B cell (primary cell): Measurements from ENCODE around the gene NTN3. TPM values are rescaled to one million over a fixed set of nuclear protein-coding genes. Genes with fewer than 3 reads are reported as not detected.

Experiments used
- ATAC-seq: fragments of 200-7000 bp; cut with Tn5 transposase; one replicate; pipeline ENCODE4 v1.10.0; 2021; ENCODE audit warnings: low read depth, mild to moderate bottlenecking, moderate number of reproducible peaks, moderate library complexity
- CTCF ChIA-PET: fragments of 350-600 bp; sonication (Branson Sonifier 250); formaldehyde crosslinking; loops from one replicate; lab custom pipeline; 2021; ENCODE audit warnings: antibody characterized with exemption, inconsistent platforms; lab: Charles Lee
- POLR2A ChIA-PET: fragments of 350-600 bp; sonication (Branson Sonifier 250); formaldehyde crosslinking; loops from one replicate; lab custom pipeline; 2021; ENCODE audit warnings: antibody characterized with exemption; lab: Charles Lee
- DNase-seq: peaks from one replicate; pipeline ENCODE4 v3.0.0; 2013
- H2AFZ ChIP-seq: 2 replicates; pipeline ENCODE4 v1.6.1; 2012; ENCODE audit warnings: mild to moderate bottlenecking, low read depth, low read length; ENCODE audit not compliant: insufficient read depth, poor library complexity, severe bottlenecking
- H3K27ac ChIP-seq, 2 donors: 1 replicate in 1 of 2; 2 replicates in 1 of 2; pipeline ENCODE4 v1.5.1; 2012 to 2013; ENCODE audit warnings: low read length in 2 of 2, mild to moderate bottlenecking in 2 of 2, moderate library complexity in 1 of 2
- H3K27me3 ChIP-seq, 4 experiments: fragments of 200-600 bp in 1 of 4; sonication (generic) in 1 of 4; replicated peaks in 1 of 4; 1 replicate in 2 of 4; 2 replicates in 2 of 4; pipeline versions ENCODE4 v1.6.1 to v1.7.0; 2013 to 2016; ENCODE audit warnings: low read length in 3 of 4, mild to moderate bottlenecking in 2 of 4, mixed read lengths in 1 of 4, moderate library complexity in 1 of 4; ENCODE audit not compliant: insufficient read depth in 4 of 4, control insufficient read depth in 3 of 4; ENCODE audit errors: control extremely low read depth in 1 of 4
- H3K36me3 ChIP-seq, 2 experiments: replicated peaks in 1 of 2; 1 replicate in 1 of 2; 2 replicates in 1 of 2; pipeline versions ENCODE4 v1.6.1 to v1.7.1; 2013; ENCODE audit warnings: low read length in 1 of 2; ENCODE audit not compliant: insufficient read depth in 2 of 2, control insufficient read depth in 1 of 2; ENCODE audit errors: control extremely low read depth in 1 of 2, extremely low read depth in 1 of 2
- H3K4me1 ChIP-seq, 2 donors: fragments of 200-600 bp in 1 of 2; sonication (generic) in 1 of 2; 1 replicate in 1 of 2; 2 replicates in 1 of 2; pipeline versions ENCODE4 v1.5.1 to v1.6.1; 2013 to 2017; ENCODE audit warnings: low read length in 2 of 2; ENCODE audit not compliant: control insufficient read depth in 2 of 2, insufficient read depth in 2 of 2
- H3K4me2 ChIP-seq: replicated peaks from 2 replicates; pipeline ENCODE3; 2012; ENCODE audit warnings: mild to moderate bottlenecking, low read depth, low read length; ENCODE audit not compliant: poor library complexity, severe bottlenecking
- H3K4me3 ChIP-seq, 5 experiments: fragments of 200-600 bp in 1 of 5; sonication (generic) in 1 of 5; 1 replicate in 3 of 5; 2 replicates in 2 of 5; pipeline versions ENCODE4 v1.5.1 to v1.7.0; 2011 to 2016; ENCODE audit warnings: low read length in 4 of 5, mild to moderate bottlenecking in 4 of 5, low read depth in 2 of 5, control low read depth in 1 of 5, moderate library complexity in 1 of 5; ENCODE audit not compliant: insufficient read depth in 1 of 5; ENCODE audit errors: control extremely low read depth in 1 of 5, extremely low read depth in 1 of 5
- H3K79me2 ChIP-seq: fragments of 200-600 bp; sonication (generic); one replicate; pipeline ENCODE4 v1.6.0; 2016; ENCODE audit warnings: low read length; ENCODE audit not compliant: control insufficient read depth, insufficient read depth
- H3K9ac ChIP-seq: fragments of 200-600 bp; sonication (generic); 2 replicates; pipeline ENCODE4 v1.6.1; 2017; ENCODE audit warnings: mild to moderate bottlenecking, low read length, moderate library complexity
- H3K9me3 ChIP-seq, 3 donors: one replicate each; pipeline versions ENCODE4 v1.6.1 to v1.7.1; 2013; ENCODE audit warnings: low read length in 2 of 3; ENCODE audit not compliant: control insufficient read depth in 2 of 3, insufficient read depth in 1 of 3; ENCODE audit errors: control extremely low read depth in 1 of 3
- H4K20me1 ChIP-seq: 2 replicates; pipeline ENCODE4 v1.6.0; 2012; ENCODE audit warnings: mild to moderate bottlenecking, low read length; ENCODE audit not compliant: insufficient read depth, control insufficient read depth, poor library complexity, severe bottlenecking
- H3K27ac Mint-ChIP-seq: one replicate; pipeline ENCODE4 v1.8.0; 2021; ENCODE audit warnings: mixed read lengths
- H3K27me3 Mint-ChIP-seq: one replicate; pipeline ENCODE4 v1.8.0; 2021; ENCODE audit warnings: mixed read lengths
- H3K4me1 Mint-ChIP-seq: one replicate; pipeline ENCODE4 v1.8.0; 2021; ENCODE audit warnings: mixed read lengths
- H3K4me3 Mint-ChIP-seq: one replicate; pipeline ENCODE4 v1.8.0; 2021; ENCODE audit warnings: mixed read lengths
- H3K9me3 Mint-ChIP-seq: one replicate; pipeline ENCODE4 v1.8.0; 2022; ENCODE audit warnings: mixed read lengths; ENCODE audit not compliant: insufficient read depth
- EZH2 ChIP-seq: IDR thresholded peaks from 2 replicates; pipeline ENCODE4 v1.6.1; 2012; ENCODE audit warnings: borderline replicate concordance, low read depth, mild to moderate bottlenecking, moderate library complexity, low read length; ENCODE audit not compliant: insufficient read depth, poor library complexity, severe bottlenecking
- WGBS: methylation state at CpG from one replicate; pipeline ENCODE4 v1.1.5; 2013; ENCODE audit warnings: missing lambda C conversion rate; ENCODE audit not compliant: insufficient coverage; 5-methylcytosine and 5-hydroxymethylcytosine counted together
- intact Hi-C: fragments of 100-400 bp; cut with micrococcal nuclease; formaldehyde crosslinking; loops from one replicate; pipeline ENCODE4 v1.10.0; 2022
- polyA plus RNA-seq: library from polyadenylated mRNA; depleted of rRNA; stranded (reverse); fragments of >200 nt; gene quantifications from 2 replicates; pipeline ENCODE4 v1.2.3, GENCODE V29; 2012
- total RNA-seq, 2 donors: library from RNA; stranded (reverse); fragments of 120-200 nt in 1 of 2; gene quantifications; 1 replicate in 1 of 2; 2 replicates in 1 of 2; pipeline versions ENCODE4 v1.2.3 to v1.2.4, GENCODE V29; 2013 to 2022
- TF ChIP-seq, protein P1 (sequence below): fragments of 200-600 bp; IDR thresholded peaks from one replicate; pipeline ENCODE4 v1.8.0; 2022; ENCODE audit warnings: antibody characterized with exemption, mild to moderate bottlenecking

NTN3 gene
- total and polyA plus RNA-seq, 2 donors (not counting 1 experiment from before 2014, with no cell fraction given) = not detected

DNA sequence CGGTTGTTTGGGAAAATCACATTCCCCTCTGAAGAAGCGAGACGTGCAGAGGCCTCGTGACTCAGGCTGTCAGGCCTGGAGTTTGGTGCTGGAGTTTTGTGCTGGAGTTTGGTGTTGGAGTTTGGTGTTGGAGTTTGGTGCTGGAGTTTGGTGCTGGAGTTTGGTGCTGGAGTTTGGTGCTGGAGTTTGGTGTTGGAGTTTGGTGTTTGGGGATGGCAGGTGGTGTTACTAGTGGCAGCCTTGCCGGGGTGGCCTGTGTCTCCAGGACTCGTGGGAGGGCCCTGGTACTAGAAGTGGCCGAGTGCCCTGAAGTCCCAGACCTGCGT lies 16.4 kb downstream of the NTN3 start:
- intact Hi-C loops = loop anchor here (1.0 kb wide), 5 partner anchors 12 to 292 kb away; partner anchors contain the start of genes ATP6V0C, CCNF, TBC1D24 and TEDC2
- Mint-ChIP-seq H3K4me1 (peaks cover 19% of the 10 kb centered on the region), H3K9me3 (no peaks in the 10 kb centered on the region), H3K27ac (peak overlapping the region; percentile 90), H3K27me3 (no peaks in the 10 kb centered on the region), H3K4me3 (peak overlapping the region; percentile 78)
- Histone ChIP-seq H3K36me3 (peaks cover 0 to 3% of the 10 kb centered on the region in 2 experiments), H3K9ac (peak overlapping the region; percentile 29), H3K4me2 (peak overlapping the region; percentile 75), H3K27ac (peak overlapping the region in 1 of 2 donors; percentile 23), H3K9me3 (no peaks in the 10 kb centered on the region), H2AFZ (peak overlapping the region; percentile 68), H3K79me2 (peaks cover 58% of the 10 kb centered on the region), H3K27me3 (no peaks in the 10 kb centered on the region), H4K20me1 (no peaks in the 10 kb centered on the region), H3K4me1 (peaks cover 24 to 26% of the 10 kb centered on the region in 2 donors), H3K4me3 (peak overlapping the region in 1 of 5 experiments; percentile 19)
- TF ChIP-seq, protein P1, sequence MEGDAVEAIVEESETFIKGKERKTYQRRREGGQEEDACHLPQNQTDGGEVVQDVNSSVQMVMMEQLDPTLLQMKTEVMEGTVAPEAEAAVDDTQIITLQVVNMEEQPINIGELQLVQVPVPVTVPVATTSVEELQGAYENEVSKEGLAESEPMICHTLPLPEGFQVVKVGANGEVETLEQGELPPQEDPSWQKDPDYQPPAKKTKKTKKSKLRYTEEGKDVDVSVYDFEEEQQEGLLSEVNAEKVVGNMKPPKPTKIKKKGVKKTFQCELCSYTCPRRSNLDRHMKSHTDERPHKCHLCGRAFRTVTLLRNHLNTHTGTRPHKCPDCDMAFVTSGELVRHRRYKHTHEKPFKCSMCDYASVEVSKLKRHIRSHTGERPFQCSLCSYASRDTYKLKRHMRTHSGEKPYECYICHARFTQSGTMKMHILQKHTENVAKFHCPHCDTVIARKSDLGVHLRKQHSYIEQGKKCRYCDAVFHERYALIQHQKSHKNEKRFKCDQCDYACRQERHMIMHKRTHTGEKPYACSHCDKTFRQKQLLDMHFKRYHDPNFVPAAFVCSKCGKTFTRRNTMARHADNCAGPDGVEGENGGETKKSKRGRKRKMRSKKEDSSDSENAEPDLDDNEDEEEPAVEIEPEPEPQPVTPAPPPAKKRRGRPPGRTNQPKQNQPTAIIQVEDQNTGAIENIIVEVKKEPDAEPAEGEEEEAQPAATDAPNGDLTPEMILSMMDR = no peak
- no peak for TF ChIP-seq EZH2
- ATAC-seq = no peak
- WGBS = 47% methylated on average over 8 of the region's 8 CpGs
- CTCF ChIA-PET = interaction anchor here (0.9 to 4.8 kb wide), 9 partner anchors 12 to 347 kb away, joined by 3 to 31 read pairs (median 4); partner anchors contain the start of genes ABCA3, CCNF, NTN3 and TBC1D24
- no peak for DNase-seq
- POLR2A ChIA-PET = interaction anchor here (1.3 kb wide), 1 partner anchor 45 kb away, joined by 3 read pairs; no protein-coding TSS in a partner anchor

DNA sequence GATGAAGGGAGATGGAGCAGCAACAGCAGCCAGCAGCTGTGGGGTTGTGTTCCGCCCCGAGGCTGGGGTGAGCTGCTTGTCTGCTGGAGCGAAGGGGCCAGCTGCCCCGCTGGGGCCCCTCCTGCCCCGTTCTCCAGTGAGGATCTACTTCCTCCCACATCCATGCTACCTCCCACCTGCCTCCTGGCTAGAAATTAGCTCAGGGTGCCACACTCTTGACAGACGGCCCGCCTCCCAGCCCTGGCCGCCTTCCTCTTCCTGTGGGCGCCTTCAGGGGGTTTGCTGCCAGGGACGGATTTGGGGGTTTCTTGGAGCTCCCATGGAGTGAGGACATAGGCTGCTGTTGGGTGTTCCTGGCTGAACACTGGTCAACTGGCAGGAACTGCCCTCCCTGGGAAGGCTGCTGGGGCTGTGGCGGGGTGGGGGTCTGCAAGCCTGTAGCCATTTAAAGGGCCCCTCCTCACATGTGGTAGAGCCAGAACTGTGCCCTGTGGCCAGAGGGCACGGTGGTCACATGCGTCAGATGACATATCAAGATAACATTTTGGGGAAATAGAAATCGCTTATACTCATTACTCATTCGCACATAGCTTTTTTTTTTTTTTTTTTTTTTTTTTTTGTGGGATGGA lies 16.9 kb downstream of the NTN3 start:
- no peaks in the 10 kb centered on the region for H4K20me1 ChIP-seq
- peak overlapping the region; percentile 37 for H3K27ac Mint-ChIP-seq

More for the DNA sequence above, 16.9 kb downstream of the NTN3 start:
- Histone ChIP-seq H3K9ac (no peak overlapping the region), H3K79me2 (peaks cover 54% of the 10 kb centered on the region), H3K27me3 (no peaks in the 10 kb centered on the region), H3K9me3 (no peaks in the 10 kb centered on the region), H3K4me2 (peak overlapping the region; percentile 75), H3K4me3 (no peak overlapping the region), H3K4me1 (peaks cover 24 to 26% of the 10 kb centered on the region in 2 donors), H2AFZ (peak overlapping the region; percentile 68), H3K36me3 (peaks cover 0 to 3% of the 10 kb centered on the region in 2 experiments), H3K27ac (no peak overlapping the region)
- TF ChIP-seq EZH2 = no peak
- TF ChIP-seq, protein P1 = no peak
- intact Hi-C loops = loop anchor here (1.0 kb wide), 5 partner anchors 13 to 293 kb away; partner anchors contain the start of genes ATP6V0C, CCNF, TBC1D24 and TEDC2
- H3K4me1 Mint-ChIP-seq = peaks cover 19% of the 10 kb centered on the region
- DNase-seq = no peak
- WGBS = 41% methylated on average over 10 of the region's 15 CpGs
- no peak for ATAC-seq
- CTCF ChIA-PET = interaction anchor here (0.6 to 4.8 kb wide), 11 partner anchors 12 to 548 kb away, joined by 3 to 31 read pairs (median 4); partner anchors contain the start of genes ABCA3, AMDHD2, CCNF and TBC1D24
- H3K4me3 Mint-ChIP-seq = no peak overlapping the region
- H3K27me3 Mint-ChIP-seq = no peaks in the 10 kb centered on the region
- no peaks in the 10 kb centered on the region for H3K9me3 Mint-ChIP-seq
- POLR2A ChIA-PET = interaction anchor here (0.5 to 0.9 kb wide), 5 partner anchors 292 to 527 kb away, joined by 3 to 10 read pairs (median 4); partner anchors contain the start of gene RPS2
